Urinary bladder (tissue), 4 donors: ENCODE data around the gene ERAP2. TPM values are rescaled to one million over a fixed set of nuclear protein-coding genes. Genes with fewer than 3 reads are reported as not detected.
"Not testable (repeated sequence)": the region's sequence is repeated elsewhere in the genome, so short reads cannot be mapped to it uniquely, and the experiment has no call there.

ENCODE experiments used
- DNase-seq: peaks from one replicate; pipeline ENCODE4 v3.0.0-alpha.2; 2015; ENCODE audit errors: extremely low spot score
- H3K27ac ChIP-seq: one replicate; pipeline ENCODE4 v1.5.1; 2013; ENCODE audit warnings: low read depth, mild to moderate bottlenecking, moderate library complexity
- H3K36me3 ChIP-seq: one replicate; pipeline ENCODE4 v1.6.1; 2013; ENCODE audit warnings: mild to moderate bottlenecking, moderate library complexity; ENCODE audit not compliant: insufficient read depth
- H3K4me1 ChIP-seq: one replicate; pipeline ENCODE4 v1.6.1; 2013; ENCODE audit warnings: mild to moderate bottlenecking, moderate library complexity; ENCODE audit not compliant: insufficient read depth
- H3K4me3 ChIP-seq: one replicate; pipeline ENCODE4 v1.5.1; 2013; ENCODE audit warnings: low read depth, low read length
- WGBS: extraction: QIAGEN DNeasy Blood & Tissue Kit; methylation state at CpG from one replicate; pipeline ENCODE4 v1.1.7; 2013; 5-methylcytosine and 5-hydroxymethylcytosine counted together
- polyA plus RNA-seq: library from polyadenylated mRNA; stranded (reverse); fragments of 200-250 nt; gene quantifications from one replicate; pipeline ENCODE4 v1.2.3, GENCODE V29; 2013
- total RNA-seq: library from RNA; depleted of rRNA; stranded (reverse); fragments of >200 nt; gene quantifications from one replicate; pipeline ENCODE4 v1.2.3, GENCODE V29; 2014
- donor health status: healthy with polysubstance abuse.
- donor health status: healthy.

Gene ERAP2
- total RNA-seq: 53.2 TPM
- polyA plus RNA-seq: 13.0 TPM

- no peaks in the 10 kb centered on the region for H3K4me1 ChIP-seq
- peak within 1 kb of the TSS; percentile 11 for H3K27ac ChIP-seq
- peak; percentile 14 for DNase-seq
- 25% methylated on average over 6 of the region's 6 CpGs for WGBS
- peak within 1 kb of the TSS; percentile 53 for H3K4me3 ChIP-seq
- no peaks in the 10 kb centered on the region for H3K36me3 ChIP-seq
Observed at GRCh38 chr5:96876292-96876850, at the start of gene ERAP2. ERAP2 (plus strand) TSS chr5:96876500; CDS start chr5:96879686, 3,186 bp downstream.

GRCh38 chr5:96829297-96829696, 47.0 kb upstream of the ERAP2 start:
- Histone ChIP-seq H3K4me3 (no peak overlapping the region), H3K4me1 (no peaks in the 10 kb centered on the region), H3K27ac (no peak overlapping the region), H3K36me3 (no peaks in the 10 kb centered on the region)
- no peak for DNase-seq
- WGBS: 67% methylated on average over 6 of the region's 6 CpGs

DNA sequence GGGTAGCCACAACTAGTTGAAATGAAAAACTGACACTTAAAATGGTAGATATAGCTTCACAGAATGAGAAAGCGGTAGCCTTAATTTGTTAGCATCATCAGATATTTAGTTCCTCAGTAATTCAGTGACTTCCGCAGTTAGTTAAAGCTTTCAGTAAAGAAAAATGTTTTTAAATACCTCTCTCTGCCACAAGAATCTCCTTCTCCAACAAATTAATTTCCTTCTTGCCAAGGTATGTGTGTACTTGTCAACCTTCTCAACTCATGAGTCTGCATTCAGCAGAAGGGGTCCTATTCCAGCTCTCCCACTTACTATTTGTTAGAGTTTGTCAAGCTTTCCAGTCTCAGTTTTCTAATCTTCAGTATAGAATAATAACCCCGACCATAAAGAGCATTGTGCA, 42.3 kb upstream of the ERAP2 start:
- no peak overlapping the region for H3K4me3 ChIP-seq
- DNase-seq: no peak
- H3K4me1 ChIP-seq: no peaks in the 10 kb centered on the region
- WGBS: 91% methylated on average over 3 of the region's 3 CpGs
- no peaks in the 10 kb centered on the region for H3K36me3 ChIP-seq
- H3K27ac ChIP-seq: no peak overlapping the region

GRCh38 chr5:96835791-96836191, 40.5 kb upstream of the ERAP2 start:
- Histone ChIP-seq H3K36me3 (no peaks in the 10 kb centered on the region), H3K4me3 (no peak overlapping the region), H3K4me1 (no peaks in the 10 kb centered on the region), H3K27ac (no peak overlapping the region)
- WGBS: 88% methylated on average over 2 of the region's 2 CpGs
- no peak for DNase-seq

- DNase-seq: no peak
- Histone ChIP-seq H3K36me3 (no peaks in the 10 kb centered on the region), H3K27ac (no peak overlapping the region), H3K4me3 (no peak overlapping the region), H3K4me1 (no peaks in the 10 kb centered on the region)
- 100% methylated on average over 1 of the region's 1 CpG for WGBS
Observed at GRCh38 chr5:96836817-96837216, 39.5 kb upstream of the ERAP2 start.

- Histone ChIP-seq H3K4me3 (no peak overlapping the region), H3K36me3 (no peaks in the 10 kb centered on the region), H3K27ac (no peak overlapping the region), H3K4me1 (no peaks in the 10 kb centered on the region)
- 87% methylated on average over 14 of the region's 14 CpGs for WGBS
- no peak for DNase-seq
Observed at GRCh38 chr5:96837303-96837702, 39.0 kb upstream of the ERAP2 start.

GRCh38 chr5:96838201-96839070, 37.9 kb upstream of the ERAP2 start:
- H3K27ac ChIP-seq: no peak overlapping the region
- DNase-seq: no peak
- H3K36me3 ChIP-seq: no peaks in the 10 kb centered on the region
- no peak overlapping the region for H3K4me3 ChIP-seq
- 68% methylated on average over 2 of the region's 2 CpGs for WGBS
- H3K4me1 ChIP-seq: no peaks in the 10 kb centered on the region

- WGBS: 92% methylated on average over 2 of the region's 2 CpGs
- Histone ChIP-seq H3K36me3 (no peaks in the 10 kb centered on the region), H3K27ac (no peak overlapping the region), H3K4me1 (no peaks in the 10 kb centered on the region), H3K4me3 (no peak overlapping the region)
- no peak for DNase-seq
Observed at GRCh38 chr5:96839071-96839592, 37.2 kb upstream of the ERAP2 start.

DNA sequence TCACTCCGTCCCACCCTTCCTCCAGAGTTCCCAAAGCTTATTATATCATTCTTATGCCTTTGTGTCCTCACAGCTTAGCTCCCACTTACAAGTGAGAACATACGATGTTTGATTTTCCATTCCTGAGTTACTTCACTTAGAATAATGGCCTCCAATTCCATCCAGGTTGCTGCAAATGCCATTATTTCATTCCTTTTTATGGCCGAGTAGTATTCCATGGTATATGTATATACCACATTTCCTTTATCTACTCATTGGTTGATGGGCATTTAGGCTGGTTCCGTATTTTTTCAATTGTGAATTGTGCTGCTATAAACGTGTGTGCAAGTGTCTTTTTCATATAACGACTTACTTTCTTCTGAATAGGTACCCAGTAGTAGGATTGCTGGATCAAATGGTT, 34.4 kb upstream of the ERAP2 start:
- H3K4me1 ChIP-seq, H3K4me3 ChIP-seq, H3K36me3 ChIP-seq, H3K27ac ChIP-seq, DNase-seq: not testable (repeated sequence)
- 74% methylated on average over 6 of the region's 6 CpGs for WGBS

- Histone ChIP-seq H3K4me1 (no peaks in the 10 kb centered on the region), H3K27ac (no peak overlapping the region), H3K36me3 (peaks cover 1% of the 10 kb centered on the region), H3K4me3 (no peak overlapping the region)
- no peak for DNase-seq
- 90% methylated on average over 3 of the region's 3 CpGs for WGBS
Observed at GRCh38 chr5:96843140-96843539, 33.2 kb upstream of the ERAP2 start.

DNA sequence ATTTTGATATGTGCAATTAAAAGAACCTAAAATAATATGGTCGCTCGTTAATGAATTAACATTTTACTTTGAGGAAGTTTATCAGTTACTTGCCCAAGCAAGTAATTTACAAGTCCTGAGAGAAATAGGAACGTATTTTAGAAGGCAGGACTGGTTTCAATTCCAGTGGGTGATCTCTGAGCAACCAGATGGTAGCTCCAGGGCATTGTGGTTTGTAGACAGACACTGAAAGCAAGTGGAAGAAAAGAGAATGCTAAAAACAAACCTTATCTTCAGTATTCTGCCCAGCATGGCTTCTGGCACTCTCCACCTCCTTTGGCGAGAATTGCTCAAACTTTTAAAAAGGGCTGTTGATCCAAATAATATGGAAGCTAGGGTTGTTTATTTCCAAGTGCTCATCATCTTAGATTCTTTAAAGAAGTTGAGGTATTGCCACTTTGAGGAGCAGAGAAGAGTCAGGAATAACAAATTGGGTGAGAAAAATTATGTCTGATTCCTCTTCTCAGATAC, 31.8 kb upstream of the ERAP2 start:
- DNase-seq: no peak
- no peaks in the 10 kb centered on the region for H3K4me1 ChIP-seq
- H3K27ac ChIP-seq: no peak overlapping the region
- H3K36me3 ChIP-seq: peaks cover 1% of the 10 kb centered on the region
- H3K4me3 ChIP-seq: no peak overlapping the region
- 87% methylated on average over 4 of the region's 4 CpGs for WGBS

GRCh38 chr5:96851312-96852062, 24.8 kb upstream of the ERAP2 start:
- H3K27ac ChIP-seq: no peak overlapping the region
- DNase-seq: no peak
- no peak overlapping the region for H3K4me3 ChIP-seq
- WGBS: 62% methylated on average over 7 of the region's 7 CpGs
- H3K4me1 ChIP-seq: no peaks in the 10 kb centered on the region
- H3K36me3 ChIP-seq: peaks cover 1% of the 10 kb centered on the region

- no peaks in the 10 kb centered on the region for H3K36me3 ChIP-seq
- no peak overlapping the region for H3K27ac ChIP-seq
- H3K4me1 ChIP-seq: no peaks in the 10 kb centered on the region
- 86% methylated on average over 2 of the region's 2 CpGs for WGBS
- no peak for DNase-seq
- H3K4me3 ChIP-seq: no peak overlapping the region
Observed at GRCh38 chr5:96852759-96853158, 23.5 kb upstream of the ERAP2 start.
